OCI-LY3 (cell line): ENCODE results near the gene TRAPPC2L.

Source experiments
- H2AFZ ChIP-seq: fragments of 200-600, 300-600 bp; shearing (Covaris generic); 2 replicates; pipeline ENCODE4 v1.6.0; 2014; ENCODE audit warnings: antibody characterized with exemption, low read depth, low read length
- H3K27ac ChIP-seq: fragments of 200-600, 300-600 bp; sonication (generic); 2 replicates; pipeline ENCODE4 v1.5.1; 2014; ENCODE audit warnings: mild to moderate bottlenecking, low read length, moderate library complexity, mixed read lengths
- H3K27me3 ChIP-seq: fragments of 200-600, 300-600 bp; sonication (generic); 2 replicates; pipeline ENCODE4 v1.6.1; 2014; ENCODE audit warnings: low read depth, low read length, mixed read lengths
- H3K36me3 ChIP-seq: fragments of 200-600, 300-600 bp; sonication (generic); replicated peaks from 2 replicates; pipeline ENCODE3; 2014; ENCODE audit warnings: low read depth, low read length, mixed read lengths
- H3K4me1 ChIP-seq: fragments of 300-600, 200-600 bp; sonication (generic); 2 replicates; pipeline ENCODE4 v1.6.1; 2014; ENCODE audit warnings: low read length, mixed read lengths
- H3K4me2 ChIP-seq: fragments of 200-600, 300-600 bp; sonication (generic); 2 replicates; pipeline ENCODE4 v1.6.1; 2014; ENCODE audit warnings: low read length, mixed read lengths
- H3K4me3 ChIP-seq: fragments of 300-600, 200-600 bp; sonication (generic); 2 replicates; pipeline ENCODE4 v1.5.1; 2014; ENCODE audit warnings: antibody characterized with exemption, mild to moderate bottlenecking, low read length, moderate library complexity
- H3K79me2 ChIP-seq: fragments of 300-600, 200-600 bp; shearing (Covaris generic); 2 replicates; pipeline ENCODE4 v1.6.1; 2014; ENCODE audit warnings: mild to moderate bottlenecking, low read length, mixed read lengths
- H3K9ac ChIP-seq: fragments of 300-600, 200-600 bp; shearing (Covaris generic); 2 replicates; pipeline ENCODE4 v1.6.0; 2014; ENCODE audit warnings: mild to moderate bottlenecking, low read length, moderate library complexity
- H3K9me3 ChIP-seq: fragments of 200-600, 300-600 bp; shearing (Covaris generic); 2 replicates; pipeline ENCODE4 v1.6.1; 2014; ENCODE audit warnings: low read length, mixed read lengths; ENCODE audit not compliant: insufficient read depth
- H4K20me1 ChIP-seq: fragments of 200-600, 300-600 bp; sonication (generic); 2 replicates; pipeline ENCODE4 v1.6.1; 2016; ENCODE audit warnings: low read length, mixed read lengths; ENCODE audit not compliant: insufficient read depth
- CTCF ChIP-seq: fragments of 200-600, 300-600 bp; sonication (generic); IDR thresholded peaks from 2 replicates; pipeline ENCODE4 v1.5.1; 2014; ENCODE audit warnings: antibody characterized with exemption, low read length, low read depth
- EZH2phosphoT487 ChIP-seq: fragments of 200-600 bp; shearing (Covaris generic); IDR thresholded peaks from 2 replicates; pipeline ENCODE4 v1.6.1; 2018; ENCODE audit warnings: antibody characterized with exemption, mixed run types, low read depth

TRAPPC2L gene

GRCh38 chr16:88840600-88841215 lies 16.2 kb upstream of the TRAPPC2L start:
- no peaks in the 10 kb centered on the region for H3K36me3 ChIP-seq

GRCh38 chr16:88841521-88842307 lies 15.2 kb upstream of the TRAPPC2L start:
- Histone ChIP-seq H3K4me3 (no peak overlapping the region), H3K4me2 (no peak overlapping the region), H3K79me2 (no peaks in the 10 kb centered on the region), H3K9me3 (no peaks in the 10 kb centered on the region), H3K27me3 (no peaks in the 10 kb centered on the region), H3K36me3 (no peaks in the 10 kb centered on the region), H3K4me1 (no peaks in the 10 kb centered on the region), H3K27ac (no peak overlapping the region), H4K20me1 (peaks cover 3% of the 10 kb centered on the region), H3K9ac (no peak overlapping the region), H2AFZ (no peak overlapping the region)
- no peak for TF ChIP-seq CTCF
- no peak for TF ChIP-seq EZH2phosphoT487

More at GRCh38 chr16:88840600-88841215, 16.2 kb upstream of the TRAPPC2L start:
- no peaks in the 10 kb centered on the region for H3K4me1 ChIP-seq
- no peaks in the 10 kb centered on the region for H3K27me3 ChIP-seq
- no peaks in the 10 kb centered on the region for H3K79me2 ChIP-seq
- H3K4me2 ChIP-seq = no peak overlapping the region
- H2AFZ ChIP-seq = no peak overlapping the region
- H3K4me3 ChIP-seq = no peak overlapping the region
- no peaks in the 10 kb centered on the region for H3K9me3 ChIP-seq
- H4K20me1 ChIP-seq = peaks cover 3% of the 10 kb centered on the region
- TF ChIP-seq EZH2phosphoT487 (no peak), CTCF (no peak)
- no peak overlapping the region for H3K9ac ChIP-seq
- H3K27ac ChIP-seq = no peak overlapping the region

GRCh38 chr16:88842308-88842756 lies 14.6 kb upstream of the TRAPPC2L start:
- H2AFZ ChIP-seq = no peak overlapping the region
- peaks cover 3% of the 10 kb centered on the region for H4K20me1 ChIP-seq
- no peak overlapping the region for H3K4me3 ChIP-seq
- no peaks in the 10 kb centered on the region for H3K9me3 ChIP-seq
- H3K27me3 ChIP-seq = no peaks in the 10 kb centered on the region
- no peak overlapping the region for H3K4me2 ChIP-seq
- no peak for TF ChIP-seq EZH2phosphoT487
- TF ChIP-seq CTCF = no peak
- H3K36me3 ChIP-seq = no peaks in the 10 kb centered on the region
- H3K9ac ChIP-seq = no peak overlapping the region
- no peak overlapping the region for H3K27ac ChIP-seq
- no peaks in the 10 kb centered on the region for H3K79me2 ChIP-seq
- no peaks in the 10 kb centered on the region for H3K4me1 ChIP-seq

GRCh38 chr16:88842806-88843205 lies 14.1 kb upstream of the TRAPPC2L start:
- H3K36me3 ChIP-seq = peaks cover 3% of the 10 kb centered on the region
- no peak overlapping the region for H3K4me3 ChIP-seq
- no peak overlapping the region for H3K4me2 ChIP-seq
- H3K79me2 ChIP-seq = no peaks in the 10 kb centered on the region
- no peak overlapping the region for H3K27ac ChIP-seq
- H3K4me1 ChIP-seq = no peaks in the 10 kb centered on the region
- no peaks in the 10 kb centered on the region for H3K9me3 ChIP-seq
- TF ChIP-seq EZH2phosphoT487 = no peak
- TF ChIP-seq CTCF = no peak
- peaks cover 3% of the 10 kb centered on the region for H4K20me1 ChIP-seq
- no peaks in the 10 kb centered on the region for H3K27me3 ChIP-seq
- H3K9ac ChIP-seq = no peak overlapping the region
- H2AFZ ChIP-seq = no peak overlapping the region
